NCI-H2081 treated with DMSO at 0.1 percent for 48 hours (cell line): ENCODE measurements around the gene HBM.
"Not testable (repeated sequence)": the region's sequence is repeated elsewhere in the genome, so short reads cannot be mapped to it uniquely, and the experiment has no call there.

Experiments
- DNase-seq: peaks from one replicate; lab custom pipeline; 2025; lab: John Stamatoyannopoulos, UW

Gene HBM, protein sequence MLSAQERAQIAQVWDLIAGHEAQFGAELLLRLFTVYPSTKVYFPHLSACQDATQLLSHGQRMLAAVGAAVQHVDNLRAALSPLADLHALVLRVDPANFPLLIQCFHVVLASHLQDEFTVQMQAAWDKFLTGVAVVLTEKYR

DNA sequence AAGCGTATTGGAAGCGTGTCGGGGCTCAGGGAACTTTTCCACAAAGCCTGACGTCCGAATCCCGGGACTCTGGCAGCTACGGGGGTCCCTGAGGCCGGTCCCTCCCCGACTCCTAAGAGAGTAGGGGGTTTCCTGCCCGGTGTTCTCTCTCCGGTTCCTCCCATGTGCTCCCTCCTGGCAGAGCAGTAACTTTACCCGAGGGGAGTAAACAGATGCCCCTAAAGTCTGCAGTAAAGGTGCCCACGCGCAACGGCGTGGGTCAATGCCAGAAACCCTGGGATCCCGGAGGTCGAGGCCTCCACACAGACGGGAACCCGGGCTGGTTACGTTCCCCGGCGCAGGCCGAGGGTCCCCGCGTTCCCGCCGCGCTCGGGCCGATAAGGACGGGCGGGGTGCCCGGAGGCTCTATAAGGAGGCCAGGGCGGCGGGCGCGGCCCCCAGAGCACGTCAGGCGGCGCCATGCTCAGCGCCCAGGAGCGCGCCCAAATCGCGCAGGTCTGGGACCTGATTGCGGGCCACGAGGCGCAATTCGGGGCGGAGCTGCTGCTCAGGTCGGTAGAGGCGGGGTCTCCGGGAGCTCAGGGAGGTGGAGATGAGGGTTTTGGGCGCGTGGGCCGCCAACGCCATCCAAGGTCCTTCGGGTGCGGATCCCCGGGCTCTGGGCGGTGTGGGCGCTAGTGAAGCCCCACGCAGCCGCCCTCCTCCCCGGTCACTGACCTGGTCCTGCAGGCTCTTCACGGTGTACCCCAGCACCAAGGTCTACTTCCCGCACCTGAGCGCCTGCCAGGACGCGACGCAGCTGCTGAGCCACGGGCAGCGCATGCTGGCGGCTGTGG lies at the start of gene HBM:
TSS of gene HBM (plus strand) at position 440 of the 836 bp plus-strand sequence. CDS start at position 460, 20 bp downstream.
- DNase-seq: no peak

DNA sequence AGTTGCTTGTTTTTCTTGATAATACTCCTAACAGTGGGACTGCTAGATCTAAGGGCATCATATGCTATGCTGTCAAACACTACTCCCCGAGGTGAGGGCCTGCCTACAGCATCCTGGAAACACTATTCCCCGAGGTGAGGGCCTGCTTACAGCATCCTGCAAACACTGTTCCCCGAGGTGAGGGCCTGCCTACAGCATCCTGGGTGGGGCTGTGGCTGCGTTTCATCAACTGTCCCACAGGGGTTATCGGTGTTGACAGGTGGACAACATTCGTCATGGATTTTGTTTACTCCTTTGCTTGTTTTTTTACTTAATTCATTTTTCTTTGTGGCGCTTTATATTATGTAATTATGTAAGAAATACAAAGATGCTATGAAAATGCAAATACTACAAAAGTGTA lies 49.8 kb upstream of the HBM start:
- no peak for DNase-seq

DNA sequence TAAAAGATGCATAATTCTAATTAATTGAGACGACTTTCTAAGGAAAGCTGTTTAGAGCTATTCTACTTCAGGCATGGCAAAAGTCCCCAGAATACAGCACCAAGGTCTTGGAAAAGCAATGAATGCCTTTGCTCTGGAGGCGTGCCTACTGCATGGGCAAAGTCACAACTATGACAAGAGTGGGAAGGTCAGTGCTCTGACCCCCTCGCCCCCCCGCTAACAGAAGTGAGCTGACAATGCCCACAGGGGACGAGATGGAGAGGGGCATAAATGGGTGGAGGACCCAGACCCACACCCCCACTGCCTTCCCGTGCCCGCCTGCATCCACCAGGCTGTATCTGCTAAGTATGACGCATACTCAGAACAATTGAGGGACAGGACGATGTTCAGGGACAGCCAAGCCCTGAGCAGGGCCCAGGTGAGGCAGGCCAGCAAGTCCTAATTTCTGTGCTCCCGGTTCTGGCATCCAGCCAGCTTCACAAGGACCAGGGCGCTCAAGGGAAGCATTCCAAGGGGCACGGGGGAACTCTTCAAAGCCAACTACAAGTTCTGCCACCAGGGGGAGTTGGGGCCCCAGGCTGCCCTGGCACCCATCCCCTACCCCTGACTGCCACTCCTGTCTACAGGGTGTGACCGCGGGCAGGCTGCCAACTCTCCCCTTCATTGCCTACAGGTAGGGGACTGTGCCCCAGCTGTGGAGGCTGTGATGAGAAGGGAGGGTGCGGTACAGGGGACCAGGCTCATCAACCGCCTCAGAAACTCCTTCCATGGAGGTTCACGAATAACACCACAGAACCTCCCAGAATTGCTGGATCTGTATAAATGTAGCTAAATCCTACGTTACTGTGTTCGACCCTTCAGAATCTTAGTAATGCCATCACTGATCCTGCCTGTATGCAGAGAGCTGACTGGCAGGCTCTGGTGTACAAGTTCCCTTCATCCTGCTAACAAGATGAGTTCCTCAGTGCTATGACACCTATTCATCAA lies 48.1 kb upstream of the HBM start:
- DNase-seq: peak; percentile 19

DNA sequence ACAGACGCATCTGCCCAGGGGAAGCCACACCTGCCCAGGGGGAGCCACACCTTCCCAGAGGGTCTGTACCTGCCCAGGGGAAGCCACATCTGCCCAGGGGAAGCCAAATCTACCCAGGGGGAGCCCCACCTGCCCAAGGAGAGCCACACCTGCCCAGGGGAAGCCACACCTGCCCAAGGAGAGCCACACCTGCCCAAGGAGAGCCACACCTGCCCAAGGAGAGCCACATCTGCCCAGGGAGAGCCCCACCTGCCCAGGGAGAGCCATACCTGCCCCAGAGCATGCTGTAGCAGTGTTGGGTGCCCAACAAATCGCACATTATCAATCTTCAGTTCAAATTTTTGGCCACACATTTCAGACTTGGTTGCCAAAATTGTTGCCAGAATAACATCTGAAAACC lies 46.9 kb upstream of the HBM start:
- no peak for DNase-seq

DNA sequence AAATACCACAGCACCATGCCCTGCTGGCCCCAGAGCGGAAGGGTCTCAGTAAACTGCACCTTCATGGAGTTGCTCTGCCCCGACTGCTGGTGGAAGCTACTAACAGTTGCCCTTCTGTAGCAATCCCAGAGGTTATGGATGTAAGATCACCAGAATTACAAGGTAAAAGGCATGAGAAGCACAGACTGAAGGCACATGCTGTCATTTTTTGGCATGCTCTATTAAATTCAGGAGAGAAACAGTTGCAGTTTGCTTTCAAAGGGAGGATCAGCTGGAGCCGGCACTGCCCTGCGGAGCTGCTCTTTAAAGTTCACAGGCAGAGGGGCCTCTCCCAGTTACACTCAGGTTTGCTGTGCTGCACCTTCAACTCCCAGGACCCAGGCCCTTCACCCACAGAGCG lies 46.5 kb upstream of the HBM start:
- DNase-seq: no peak

DNA sequence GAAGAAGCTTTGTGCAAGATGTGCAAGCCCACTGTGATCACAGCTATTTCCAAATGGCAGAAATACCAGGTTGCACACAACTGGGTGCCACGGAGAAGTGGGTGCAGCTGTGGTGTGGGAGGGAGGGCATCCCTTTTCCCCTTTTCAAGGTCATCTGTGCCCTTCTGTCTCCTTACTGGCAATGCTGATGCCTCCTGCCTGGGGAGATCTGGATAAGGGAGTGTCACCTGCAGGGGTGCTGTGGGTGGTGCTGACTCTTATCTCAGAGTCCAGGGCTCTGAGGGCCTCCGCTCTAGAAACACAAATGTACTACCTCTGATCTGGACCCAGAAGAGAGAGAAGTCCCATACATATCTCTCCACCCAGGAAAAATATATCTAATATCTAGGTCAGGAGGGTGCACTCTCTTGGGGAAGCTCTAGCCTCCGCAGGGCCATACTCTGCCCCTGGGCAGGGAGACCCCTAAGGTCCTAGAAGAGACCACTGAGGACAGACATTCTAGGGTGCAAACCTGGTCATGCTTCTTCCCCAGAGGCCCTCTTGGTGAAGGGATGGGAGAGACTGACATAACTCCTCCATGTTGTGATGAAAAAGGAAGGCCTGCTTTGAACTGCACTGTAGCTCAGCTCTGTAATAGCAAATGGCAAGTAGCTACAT lies 45.8 kb upstream of the HBM start:
- no peak for DNase-seq

DNA sequence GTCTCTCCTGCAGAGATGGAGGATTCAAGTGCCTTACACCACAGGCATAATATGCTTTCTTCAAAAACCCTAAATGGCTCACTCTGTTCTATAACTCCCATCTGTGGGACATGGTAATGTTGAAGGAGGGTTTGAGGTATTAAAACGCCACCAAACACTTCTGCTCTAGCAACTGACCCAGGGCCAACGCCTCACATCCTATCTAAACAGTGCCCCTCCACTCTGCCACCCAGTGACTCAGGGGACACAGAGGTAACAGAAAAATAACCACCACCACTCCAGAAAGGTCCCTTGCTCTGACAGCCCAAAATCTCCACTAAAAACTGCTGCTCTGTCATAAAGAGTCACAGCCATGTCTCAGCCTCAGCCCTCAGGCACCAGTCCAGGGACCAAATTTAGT lies 45.0 kb upstream of the HBM start:
- DNase-seq: no peak

DNA sequence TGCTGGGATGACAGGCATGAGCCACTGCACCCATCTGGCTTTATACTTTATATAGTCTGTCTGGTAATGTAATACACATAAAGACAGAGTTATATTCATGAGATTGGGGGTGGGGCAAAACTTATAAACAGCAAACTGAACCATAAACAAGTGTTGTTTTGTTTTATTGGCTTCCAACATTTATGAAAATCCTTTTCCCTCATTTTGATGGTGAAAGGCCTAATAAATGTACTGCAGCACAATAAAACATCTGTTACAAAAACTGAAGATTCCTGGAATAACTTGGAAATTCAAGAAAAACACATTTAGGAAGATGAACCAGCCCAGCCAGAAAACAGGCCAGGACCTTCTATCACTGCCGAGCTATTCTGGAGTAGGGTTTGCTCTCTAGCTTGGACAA lies 43.4 kb upstream of the HBM start:
- no peak for DNase-seq

DNA sequence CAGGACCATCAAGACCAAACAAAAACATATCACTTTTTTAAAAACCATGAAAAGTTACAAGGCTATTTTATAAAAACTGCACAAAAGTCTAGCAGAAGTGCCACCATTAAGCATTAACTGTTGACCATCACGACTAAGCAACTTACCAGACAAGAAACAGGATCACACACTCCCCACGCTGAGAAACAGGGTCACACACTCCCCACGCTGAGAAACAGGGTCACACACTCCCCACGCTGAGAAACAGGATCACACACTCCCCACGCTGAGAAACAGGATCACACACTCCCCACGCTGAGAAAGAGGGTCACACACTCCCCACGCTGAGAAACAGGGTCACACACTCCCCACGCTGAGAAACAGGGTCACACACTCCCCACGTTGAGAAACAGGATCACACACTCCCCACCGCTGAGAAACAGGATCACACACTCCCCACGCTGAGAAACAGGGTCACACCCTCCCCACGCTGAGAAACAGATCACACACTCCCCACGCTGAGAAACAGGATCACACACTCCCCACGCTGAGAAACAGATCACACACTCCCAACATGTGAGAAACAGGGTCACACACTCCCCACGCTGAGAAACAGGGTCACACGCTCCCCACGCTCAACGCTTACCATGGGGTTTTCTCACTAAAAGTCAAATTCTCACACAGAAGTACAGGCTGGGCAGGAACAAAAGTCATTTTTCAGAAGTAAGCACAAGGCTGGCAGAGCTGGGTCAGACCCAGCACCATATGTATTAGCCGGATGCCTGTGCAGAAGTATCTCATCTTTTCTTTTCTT lies 42.0 kb upstream of the HBM start:
- not testable (repeated sequence) for DNase-seq

DNA sequence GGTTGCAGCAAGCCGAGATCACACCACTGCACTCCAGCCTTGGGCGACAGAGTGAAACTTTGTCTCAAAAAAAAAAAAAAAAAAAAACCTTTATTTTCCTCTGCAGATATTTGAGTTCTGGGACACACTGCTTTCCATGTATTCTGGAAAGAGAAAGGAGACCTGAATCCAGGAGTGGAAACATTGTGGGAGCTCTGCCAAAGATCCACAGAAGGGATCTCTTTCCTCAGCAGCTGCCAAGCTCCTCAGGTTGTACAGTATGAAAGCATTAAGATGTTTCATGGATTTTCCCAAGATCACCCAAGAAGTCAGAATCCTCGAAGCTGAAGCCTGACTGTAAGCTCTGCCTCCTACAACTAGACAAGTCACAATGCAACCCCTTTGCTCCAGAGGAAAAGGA lies 40.8 kb upstream of the HBM start:
- DNase-seq: no peak

DNA sequence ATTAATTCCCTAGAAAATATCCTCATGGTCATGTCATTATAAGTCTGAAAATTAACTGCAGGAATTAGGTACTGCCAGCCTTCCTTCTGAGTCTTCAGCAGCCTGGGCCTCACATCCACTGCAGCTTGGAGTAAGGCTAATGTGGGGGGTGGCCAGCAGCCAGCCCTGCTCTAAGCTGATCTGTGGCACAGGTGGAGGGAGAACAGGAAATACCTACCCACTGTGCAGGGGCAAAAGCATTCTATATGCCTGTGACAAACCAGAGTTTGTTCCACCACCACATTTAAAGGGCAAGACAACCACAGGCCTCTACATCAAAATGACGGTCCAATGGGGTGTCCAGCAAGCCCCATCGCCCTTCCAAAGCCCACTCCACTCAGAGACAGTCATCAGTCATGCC lies 36.7 kb upstream of the HBM start:
- DNase-seq: no peak

DNA sequence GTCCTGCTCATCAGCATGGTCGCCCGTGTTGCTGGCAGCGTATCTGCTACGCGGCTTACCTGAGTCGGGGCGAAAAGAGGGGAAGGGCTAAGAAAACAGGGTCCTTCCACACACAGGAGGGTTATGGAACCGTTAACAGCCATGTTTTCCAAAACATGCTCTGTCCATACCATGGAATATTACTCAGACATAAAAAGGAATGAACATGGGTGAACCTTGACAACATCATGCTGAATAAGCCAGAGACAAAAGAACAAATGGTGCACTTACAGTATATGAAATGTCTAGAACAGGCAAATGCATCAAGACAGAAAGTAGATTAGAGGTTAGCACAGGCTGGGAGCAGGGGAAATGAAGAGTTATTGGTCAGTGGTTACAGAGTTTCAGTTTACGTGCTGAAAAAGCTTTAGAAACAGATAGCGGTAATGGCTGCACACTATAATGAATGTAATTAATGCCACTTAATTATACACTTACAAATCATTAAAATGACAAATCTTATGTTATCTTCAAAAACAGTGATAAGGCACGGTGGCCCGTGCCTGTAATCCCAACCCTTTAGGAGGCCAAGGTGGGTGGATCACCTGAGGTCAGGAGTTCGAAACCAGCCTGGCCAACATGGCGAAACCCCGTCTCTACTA lies 35.1 kb upstream of the HBM start:
- no peak for DNase-seq

DNA sequence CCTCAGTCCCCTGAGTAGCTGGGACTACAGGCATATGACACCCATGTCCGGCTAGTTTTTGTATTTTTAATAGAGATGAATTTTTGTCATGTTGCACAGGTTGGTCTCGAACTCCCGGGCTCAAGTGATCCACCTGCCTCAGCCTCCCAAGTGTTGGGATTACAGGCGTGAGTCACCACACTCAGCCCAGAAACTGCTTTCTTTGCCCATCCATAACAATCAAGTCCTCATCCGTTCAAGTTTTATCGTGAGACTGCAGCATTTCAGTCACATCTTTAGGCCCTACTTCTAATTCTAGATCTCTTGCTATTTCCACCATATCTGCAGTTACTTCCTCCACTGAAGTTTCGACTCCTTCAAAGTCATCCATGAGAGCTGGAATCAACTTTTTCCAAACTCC lies 33.7 kb upstream of the HBM start:
- DNase-seq: no peak

DNA sequence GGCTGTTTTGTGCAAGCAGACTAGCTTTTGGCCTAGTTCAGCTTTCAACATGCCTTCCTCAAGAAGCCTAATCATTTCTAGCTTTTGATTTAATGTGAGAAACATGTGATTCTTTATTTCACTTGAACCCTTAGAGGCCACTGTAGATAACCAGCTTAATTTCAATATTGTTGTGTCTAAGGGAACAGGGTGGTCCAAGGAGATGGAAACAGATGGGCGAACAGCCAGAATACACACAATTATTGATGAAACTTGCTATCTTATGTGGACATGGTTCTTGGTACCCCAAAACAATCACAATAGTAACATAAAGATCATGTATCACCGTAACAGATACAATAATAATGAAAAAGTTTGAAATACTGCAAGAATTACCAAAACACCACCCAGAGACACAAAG lies 32.1 kb upstream of the HBM start:
- no peak for DNase-seq

DNA sequence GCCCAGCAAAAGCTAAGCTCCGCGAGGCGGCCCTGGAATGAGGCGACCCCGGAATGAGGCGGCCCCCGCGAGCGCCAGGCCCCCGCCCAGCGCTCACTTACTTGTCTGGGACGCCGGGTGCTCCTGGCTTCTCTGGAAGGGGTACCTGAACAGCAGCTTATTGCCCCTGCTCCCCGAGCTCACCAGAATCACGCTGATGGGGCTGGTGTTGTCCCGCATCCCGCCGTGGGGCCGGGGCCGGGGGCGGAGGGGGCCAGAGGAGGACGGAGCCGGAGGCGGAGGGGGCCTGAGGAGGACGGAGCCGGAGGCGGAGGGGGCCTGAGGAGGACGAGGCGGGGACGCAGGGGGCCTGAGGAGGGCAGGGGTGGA lies 27.7 kb upstream of the HBM start:
- no peak for DNase-seq

DNA sequence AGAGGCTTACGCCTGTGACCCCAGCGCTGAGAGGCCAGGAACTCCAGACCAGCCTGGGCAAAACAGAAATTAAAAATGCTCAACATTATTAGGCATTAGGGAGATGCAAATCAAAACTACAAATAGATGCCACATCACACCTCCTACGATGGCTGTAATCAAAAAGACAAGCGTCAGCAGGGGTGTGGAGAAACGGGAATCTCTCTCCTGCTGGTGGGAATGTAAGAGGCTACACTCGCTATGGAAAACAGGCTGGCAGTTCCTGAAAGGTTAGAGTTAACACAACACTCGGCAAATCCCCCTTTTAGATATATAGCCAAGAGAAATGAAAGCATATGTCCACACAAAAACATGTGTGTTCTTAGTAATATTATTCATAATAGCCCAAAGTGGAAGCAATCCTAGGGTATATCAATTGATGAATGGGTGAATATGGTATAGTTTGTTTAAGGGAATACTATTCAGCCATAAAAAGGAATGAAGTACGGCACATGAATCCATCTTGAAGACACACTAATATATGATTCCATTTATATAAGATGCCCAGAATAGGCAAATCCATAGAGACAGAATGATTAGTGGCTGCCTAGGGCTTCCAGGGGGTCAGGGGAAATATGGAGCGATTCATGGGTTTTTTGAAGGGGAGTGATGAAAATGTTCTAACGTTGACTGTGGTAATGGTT lies 25.5 kb upstream of the HBM start:
- DNase-seq: no peak

DNA sequence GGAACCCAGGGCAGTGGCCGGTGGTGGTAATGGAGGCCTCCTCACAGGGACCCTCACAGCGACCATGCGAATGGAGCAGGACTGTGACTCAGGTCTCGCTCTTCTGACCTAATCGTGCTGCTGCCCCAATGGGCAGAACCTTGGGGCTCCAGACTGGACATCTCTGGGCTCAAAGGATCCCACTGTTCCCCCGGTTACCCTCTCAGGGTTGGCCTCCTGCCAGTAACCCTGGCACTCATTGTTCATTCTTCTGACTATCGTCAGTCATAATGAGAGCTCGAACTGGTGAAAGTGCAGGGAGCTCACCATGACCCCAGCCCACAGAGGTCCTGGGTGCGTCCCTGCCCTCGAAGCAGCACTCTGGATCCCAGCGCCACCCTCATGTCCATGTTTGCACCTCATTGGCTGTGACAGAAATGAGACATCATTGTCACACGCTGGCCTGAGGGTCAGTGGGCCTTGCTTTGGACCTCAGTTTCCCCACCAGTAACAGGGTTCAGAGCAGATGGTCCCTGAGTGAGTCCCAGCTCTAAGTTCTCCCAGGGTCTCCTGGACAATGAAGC lies 23.3 kb upstream of the HBM start:
- DNase-seq: no peak

DNA sequence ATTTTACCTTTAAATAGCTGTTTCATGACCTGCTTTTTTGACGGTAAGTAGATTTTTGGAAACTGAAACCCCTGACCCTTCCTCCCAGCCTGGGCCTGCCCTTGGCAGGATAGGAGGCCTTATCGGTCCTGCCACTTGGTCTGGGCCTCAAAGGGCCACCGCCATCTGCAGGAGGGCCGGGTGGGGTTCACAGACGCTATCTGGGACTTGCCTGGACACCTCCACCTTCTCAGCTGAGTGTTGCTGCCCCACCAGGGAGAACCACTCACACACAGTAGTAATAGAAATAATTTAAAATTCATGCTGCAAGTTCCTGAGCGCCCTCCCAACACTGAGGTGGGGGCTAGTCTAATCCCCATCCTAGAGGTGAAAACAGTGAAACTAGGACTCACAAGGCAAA lies 22.7 kb upstream of the HBM start:
- DNase-seq: no peak

DNA sequence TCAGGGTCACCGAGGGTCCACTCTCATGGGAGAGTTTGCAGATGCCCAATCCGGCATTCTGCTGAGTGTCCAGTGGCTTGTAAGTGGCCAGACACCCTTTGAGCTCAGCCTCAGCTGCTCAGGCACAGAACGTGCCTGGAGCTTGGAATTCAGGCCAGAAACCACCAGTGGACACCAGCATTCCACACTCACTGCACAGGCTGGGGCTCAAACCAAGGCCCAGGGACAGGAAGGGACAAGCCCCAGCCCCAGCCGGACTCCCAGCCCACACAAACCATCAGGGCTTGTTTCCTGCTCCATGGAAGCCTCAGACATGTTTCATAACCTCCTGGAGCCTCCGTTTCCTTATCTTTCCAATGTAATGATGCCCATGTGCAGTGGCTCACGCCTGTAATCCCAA lies 22.3 kb upstream of the HBM start:
- no peak for DNase-seq

DNA sequence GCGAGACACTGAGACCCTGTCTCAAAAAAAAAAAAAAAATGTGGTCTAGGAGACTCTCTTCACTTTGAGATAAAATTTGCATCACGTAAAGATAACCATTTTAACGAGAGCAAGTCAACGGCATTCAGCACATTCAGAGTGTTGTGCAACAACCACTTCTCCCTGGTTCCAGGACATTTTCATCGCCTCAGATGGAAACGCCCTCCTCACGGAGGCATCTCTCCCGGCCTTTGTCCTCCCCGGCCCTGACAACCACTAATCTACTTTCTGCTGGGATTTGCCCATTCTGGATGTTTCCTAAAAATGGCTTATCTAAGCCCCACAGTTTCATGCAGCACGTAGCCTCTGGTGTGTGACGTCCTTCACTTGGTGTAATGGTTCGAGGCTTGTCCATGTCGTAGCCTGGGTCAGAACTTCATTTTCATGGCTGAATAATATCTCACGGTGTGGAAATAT lies 21.0 kb upstream of the HBM start:
- no peak for DNase-seq
